ENCODE results near the gene GRID2IP.

The GRID2IP gene

DNA sequence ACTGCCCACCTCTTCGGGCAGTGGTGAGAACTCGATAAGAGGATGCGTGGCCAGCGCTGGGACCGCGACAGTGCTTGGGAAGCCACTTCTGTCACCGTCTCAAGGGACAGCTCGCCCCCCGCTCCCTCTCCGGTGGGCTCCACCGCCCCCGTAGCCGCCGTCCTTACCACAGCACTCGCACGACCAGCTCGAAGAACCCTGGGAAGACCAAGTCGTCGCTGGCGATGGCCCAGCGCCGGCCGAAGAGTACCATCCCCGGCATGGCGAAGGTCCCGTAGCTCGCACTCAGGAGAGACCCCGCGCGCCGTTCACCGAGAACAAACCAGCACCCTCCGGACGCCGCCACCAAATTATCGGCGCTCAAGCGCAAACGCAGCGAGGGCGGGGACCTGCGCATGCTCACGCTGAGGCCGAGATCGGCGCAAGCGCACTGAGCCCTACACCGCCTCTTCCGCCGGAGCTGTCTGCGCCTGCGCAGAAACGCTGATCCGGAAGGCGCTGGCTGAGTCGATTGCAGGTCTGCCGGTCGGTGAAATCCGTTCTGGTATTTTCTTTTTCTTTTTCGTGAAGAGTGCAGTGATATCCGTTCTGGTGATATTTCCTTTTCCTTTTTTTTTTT lies 103.6 kb downstream of the GRID2IP start, which contains the start of gene DAGLB:
DAGLB (minus strand) TSS at position 374 of the 619 bp plus-strand sequence; CDS start at position 262, 112 bp downstream.
- peak; percentile 96 for DNase-seq (ENCODE audit: low read depth in 2 of 2)
